NCI-H2196 (cell line): ENCODE measurements around the gene CSGALNACT2.

Source experiments
- DNase-seq: peaks from one replicate; lab custom pipeline; 2025; ENCODE audit not compliant: unreplicated experiment; lab: John Stamatoyannopoulos, UW

The CSGALNACT2 gene

DNA sequence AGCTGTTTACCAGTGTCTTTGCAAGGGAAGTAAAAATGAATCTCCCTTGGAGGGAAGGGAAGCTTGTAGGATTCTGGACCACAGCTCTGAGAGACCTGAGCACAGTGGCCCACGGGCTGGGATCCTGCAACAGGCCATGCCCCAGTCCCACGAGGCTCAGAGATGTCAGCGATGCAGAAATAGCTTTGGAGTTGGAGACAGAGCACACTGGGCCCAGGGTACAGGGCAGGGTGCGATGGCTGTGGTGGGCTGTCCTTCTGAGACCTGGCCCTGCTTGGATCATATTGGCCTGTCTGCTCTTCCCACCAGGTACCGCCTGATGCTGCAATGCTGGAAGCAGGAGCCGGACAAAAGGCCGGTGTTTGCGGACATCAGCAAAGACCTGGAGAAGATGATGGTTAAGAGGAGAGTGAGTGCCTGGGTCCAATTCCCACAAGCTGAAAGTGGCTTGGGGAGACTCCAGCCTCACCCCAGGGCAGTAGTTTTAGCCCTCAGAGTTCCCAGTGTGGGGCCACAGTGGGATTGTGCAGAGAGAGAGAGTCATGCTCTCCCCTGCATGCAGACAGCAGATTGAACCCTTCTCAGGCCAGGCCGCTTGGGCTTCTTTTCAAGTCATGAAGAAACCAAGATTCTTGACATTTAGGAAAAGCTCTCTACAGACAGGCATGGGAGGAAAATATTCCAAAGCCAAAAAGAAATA is 13.5 kb upstream of the CSGALNACT2 start:
- no peak for DNase-seq

DNA sequence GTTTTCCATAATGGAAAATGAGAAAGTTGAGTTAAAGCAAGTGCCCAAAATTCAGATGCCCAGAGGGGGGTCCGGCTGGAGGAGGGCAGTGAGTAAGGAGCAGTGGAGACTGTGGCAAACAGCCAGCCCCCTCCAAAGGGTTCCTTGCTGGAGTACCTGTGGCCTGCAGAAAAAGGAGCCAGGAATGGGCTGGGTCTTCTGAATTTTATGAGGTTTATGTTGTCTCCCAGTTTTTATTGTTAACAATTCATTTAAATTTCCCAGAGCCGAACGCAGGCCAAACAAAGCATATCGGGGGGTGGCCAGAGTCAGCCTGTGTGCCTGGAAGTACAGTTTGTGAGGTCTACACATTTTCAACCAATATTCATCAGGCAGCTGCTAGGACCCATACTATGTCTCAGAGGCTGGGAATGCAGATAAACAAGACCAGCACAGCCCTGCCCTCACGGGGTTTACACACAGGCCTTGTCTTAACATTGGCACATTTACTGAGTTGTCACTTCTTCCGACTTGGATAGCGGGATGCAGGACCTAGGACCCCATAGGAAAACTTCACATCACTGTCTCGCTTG is 12.9 kb upstream of the CSGALNACT2 start:
- DNase-seq, result no peak

DNA sequence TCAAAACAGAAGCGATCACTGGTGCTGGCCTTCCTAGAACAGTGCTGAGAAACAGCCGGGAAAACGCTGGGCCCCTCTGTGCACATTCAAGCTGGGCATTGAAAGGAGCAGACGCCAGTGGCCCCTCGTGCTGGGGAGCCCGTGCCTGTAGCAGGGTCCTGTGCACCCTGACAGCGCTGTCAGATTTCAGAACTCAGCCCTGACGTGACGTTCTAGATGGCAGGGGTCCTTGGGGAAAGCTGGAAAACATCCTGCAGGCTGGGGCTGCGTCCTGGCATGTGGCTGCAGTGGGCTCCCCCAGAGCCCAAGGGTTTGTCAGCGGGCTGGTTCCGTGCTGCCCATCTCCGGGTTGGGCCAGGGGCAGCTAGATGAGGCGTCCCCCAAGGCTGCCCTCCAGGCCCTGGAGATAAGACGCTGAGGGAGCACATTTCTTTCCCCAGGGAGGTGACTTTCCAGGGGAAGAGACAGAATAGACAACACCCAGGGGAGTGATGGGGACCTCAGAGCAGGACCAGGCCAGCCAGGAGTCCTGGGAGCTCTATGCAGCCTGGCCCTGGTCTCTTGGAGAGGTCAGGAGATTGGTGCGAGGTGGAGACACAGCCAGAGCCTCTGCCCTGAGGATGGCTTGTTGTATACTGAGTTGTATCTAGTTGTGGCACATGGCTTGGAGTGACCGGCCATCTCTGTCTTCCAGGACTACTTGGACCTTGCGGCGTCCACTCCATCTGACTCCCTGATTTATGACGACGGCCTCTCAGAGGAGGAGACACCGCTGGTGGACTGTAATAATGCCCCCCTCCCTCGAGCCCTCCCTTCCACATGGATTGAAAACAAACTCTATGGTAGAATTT is 12.1 kb upstream of the CSGALNACT2 start:
- no peak for DNase-seq

DNA sequence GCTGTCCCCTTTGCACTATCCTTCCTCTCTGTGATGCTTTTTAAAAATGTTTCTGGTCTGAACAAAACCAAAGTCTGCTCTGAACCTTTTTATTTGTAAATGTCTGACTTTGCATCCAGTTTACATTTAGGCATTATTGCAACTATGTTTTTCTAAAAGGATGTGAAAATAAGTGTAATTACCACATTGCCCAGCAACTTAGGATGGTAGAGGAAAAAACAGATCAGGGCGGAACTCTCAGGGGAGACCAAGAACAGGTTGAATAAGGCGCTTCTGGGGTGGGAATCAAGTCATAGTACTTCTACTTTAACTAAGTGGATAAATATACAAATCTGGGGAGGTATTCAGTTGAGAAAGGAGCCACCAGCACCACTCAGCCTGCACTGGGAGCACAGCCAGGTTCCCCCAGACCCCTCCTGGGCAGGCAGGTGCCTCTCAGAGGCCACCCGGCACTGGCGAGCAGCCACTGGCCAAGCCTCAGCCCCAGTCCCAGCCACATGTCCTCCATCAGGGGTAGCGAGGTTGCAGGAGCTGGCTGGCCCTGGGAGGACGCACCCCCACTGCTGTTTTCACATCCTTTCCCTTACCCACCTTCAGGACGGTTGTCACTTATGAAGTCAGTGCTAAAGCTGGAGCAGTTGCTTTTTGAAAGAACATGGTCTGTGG is 11.4 kb upstream of the CSGALNACT2 start:
- DNase-seq, result no peak

DNA sequence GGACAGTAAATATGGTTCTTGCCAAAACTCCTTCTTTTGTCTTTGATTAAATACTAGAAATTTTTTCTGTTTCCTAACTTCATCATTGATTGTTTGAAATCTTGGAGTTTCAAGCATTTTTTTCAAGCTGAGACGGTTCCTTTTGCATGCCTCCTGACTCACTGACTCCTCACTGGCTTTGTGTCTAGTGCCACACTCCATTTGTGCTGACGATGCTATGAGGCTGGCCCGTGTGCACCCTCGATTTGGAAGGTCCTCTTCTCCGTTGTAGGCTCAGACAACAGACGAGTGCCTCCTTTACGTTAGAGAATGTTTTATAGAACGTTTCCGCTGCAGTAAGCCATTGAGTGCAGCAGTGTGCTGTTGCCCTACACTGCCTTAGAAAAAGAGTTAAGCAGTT is 10.8 kb upstream of the CSGALNACT2 start:
- DNase-seq, result no peak

DNA sequence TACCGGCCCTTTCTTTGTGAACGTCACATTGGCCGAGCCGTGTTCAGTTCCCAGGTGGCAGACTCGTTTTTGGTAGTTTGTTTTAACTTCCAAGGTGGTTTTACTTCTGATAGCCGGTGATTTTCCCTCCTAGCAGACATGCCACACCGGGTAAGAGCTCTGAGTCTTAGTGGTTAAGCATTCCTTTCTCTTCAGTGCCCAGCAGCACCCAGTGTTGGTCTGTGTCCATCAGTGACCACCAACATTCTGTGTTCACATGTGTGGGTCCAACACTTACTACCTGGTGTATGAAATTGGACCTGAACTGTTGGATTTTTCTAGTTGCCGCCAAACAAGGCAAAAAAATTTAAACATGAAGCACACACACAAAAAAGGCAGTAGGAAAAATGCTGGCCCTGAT is 9.9 kb upstream of the CSGALNACT2 start:
- DNase-seq, result no peak

DNA sequence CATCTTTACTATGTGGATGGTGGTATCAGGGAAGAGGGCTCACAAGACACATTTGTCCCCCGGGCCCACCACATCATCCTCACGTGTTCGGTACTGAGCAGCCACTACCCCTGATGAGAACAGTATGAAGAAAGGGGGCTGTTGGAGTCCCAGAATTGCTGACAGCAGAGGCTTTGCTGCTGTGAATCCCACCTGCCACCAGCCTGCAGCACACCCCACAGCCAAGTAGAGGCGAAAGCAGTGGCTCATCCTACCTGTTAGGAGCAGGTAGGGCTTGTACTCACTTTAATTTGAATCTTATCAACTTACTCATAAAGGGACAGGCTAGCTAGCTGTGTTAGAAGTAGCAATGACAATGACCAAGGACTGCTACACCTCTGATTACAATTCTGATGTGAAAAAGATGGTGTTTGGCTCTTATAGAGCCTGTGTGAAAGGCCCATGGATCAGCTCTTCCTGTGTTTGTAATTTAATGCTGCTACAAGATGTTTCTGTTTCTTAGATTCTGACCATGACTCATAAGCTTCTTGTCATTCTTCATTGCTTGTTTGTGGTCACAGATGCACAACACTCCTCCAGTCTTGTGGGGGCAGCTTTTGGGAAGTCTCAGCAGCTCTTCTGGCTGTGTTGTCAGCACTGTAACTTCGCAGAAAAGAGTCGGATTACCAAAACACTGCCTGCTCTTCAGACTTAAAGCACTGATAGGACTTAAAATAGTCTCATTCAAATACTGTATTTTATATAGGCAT is 9.1 kb upstream of the CSGALNACT2 start:
- DNase-seq, result no peak

DNA sequence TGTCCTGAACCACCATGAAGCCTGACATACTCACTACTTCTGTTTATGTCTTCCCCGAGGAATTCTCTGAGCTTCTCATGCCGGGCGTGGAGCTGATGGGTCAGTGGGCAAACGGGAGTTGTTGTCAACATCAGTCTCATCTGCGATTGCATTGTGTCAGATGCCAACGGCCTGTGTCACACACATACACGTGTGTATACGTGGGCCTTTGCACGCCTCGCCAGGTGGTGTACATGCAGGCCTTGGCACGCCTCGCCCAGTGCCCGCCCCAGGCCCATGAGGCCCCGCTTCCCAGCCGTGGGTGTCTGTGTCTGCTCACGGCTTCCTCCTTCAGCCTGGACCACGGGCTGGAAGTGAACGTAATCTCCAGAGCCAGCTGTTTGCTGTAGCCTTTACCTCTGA is 7.5 kb upstream of the CSGALNACT2 start:
- DNase-seq, result no peak

DNA sequence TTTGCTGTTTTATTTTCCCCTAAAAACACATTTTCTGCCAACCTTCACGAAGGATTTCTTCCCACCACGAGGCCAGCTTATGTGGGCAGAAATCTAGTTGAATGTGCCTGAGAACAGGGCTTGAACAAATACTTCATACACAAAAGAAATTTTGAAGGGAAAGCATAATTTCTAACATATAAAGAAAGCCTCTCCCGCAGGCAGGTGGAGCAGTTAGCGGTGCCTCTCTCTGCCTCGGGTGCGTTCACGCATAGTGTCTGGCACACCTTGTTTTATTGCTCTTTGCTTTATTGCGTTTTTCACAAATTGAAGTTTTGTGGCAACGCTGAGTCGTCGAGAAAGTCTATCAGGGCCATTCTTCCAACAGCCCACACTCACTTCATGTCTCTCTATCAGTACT is 7.0 kb upstream of the CSGALNACT2 start:
- DNase-seq, result no peak

DNA sequence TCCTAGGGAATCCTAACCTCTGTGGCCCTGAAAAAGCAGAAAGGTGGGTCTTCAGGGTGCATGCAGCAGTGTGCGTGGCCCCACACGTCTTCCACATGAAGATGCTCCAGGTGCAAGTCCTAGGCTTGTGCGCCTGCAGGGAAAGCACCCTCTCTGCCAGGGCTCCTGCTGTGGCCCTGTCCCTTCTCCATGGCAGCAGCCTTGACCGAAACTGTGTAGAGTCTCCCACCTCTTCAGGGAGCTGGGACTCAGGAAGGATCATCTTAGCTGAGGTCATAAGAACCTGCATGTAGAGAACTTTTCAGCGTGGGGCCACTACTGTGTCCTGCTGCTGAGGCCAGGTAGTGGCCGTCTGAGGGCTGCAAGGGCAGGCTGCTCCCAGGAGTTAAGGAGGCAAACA is 6.3 kb upstream of the CSGALNACT2 start:
- DNase-seq, result no peak

DNA sequence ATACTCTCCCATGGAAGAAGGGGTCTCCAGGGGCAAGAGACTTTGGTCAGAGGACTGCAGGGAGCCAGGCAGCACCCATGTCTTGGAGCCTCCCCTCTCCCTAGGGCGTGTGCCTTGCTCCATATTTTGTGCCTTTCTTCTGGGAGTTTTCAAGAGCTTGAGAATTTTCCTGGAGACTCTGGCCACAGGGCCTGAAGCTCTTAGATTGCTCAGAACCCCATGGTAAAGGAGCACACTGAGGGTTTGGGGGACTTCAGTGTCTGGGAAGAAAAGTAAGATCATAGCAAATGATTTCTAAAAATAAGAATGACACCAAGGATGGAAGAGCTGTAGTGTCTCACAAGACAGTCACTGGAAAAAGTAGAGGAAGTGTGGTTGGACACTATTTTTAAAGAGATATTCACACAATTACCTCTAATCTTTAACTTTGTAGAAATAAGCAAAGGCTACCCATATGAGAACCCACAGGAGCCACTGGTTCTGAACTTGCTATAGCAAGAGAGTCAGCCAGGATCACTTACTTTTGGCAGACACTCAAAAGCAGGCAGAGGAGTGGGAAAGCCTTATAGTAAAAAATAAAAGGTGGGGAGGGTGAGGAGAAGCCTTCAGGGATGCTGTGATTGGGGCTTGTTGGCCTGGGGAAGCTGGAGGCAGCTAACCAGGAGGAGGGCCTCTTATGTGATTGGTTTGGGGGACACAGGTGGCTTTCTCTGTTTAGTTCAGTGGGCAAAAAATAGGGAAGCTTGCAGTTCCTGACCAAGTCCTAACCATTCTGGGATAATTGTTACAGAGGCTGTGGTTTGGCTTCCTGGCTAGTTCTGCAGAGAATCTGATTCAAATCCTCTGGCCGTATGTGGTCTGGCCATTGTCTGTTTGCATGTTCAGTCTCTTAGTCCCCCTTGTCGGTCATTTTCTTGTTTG is 5.1 kb upstream of the CSGALNACT2 start:
- no peak for DNase-seq

DNA sequence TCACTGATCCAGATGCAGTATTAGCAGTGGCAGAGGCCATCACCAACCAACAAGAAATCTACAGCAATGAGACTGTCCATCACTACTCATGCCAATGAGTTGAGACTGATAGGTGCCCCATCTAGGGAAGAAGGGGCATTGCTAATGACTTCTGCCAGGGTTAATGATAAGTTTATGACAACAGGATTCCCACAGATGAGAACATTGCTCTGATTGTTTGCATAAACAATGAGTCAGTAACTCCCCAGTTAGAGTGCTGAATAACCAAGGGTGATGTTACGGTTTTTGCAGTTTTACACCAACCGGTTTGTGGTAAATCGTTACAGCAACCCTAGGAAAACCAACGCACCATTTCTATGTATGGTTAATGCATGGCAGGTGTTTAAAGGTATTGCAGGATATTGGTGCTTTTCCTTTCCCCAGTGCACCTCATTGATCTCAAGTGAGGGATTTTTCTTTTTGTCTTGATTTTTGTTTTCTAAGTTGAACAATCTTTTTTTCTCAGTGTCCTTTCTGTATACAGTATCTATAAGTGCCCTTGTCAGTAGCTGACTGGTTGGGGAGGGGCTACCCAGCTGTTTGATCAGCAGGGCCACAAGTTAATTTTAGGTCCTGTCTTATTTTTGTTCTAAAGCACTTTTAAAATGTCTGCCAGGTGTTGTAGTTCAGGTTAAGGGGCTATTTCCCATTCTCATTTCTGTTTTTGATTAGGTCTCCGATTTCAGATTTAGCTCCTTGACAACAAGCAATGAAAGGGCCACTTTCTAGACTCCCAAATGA is 3.9 kb upstream of the CSGALNACT2 start:
- DNase-seq, result no peak

DNA sequence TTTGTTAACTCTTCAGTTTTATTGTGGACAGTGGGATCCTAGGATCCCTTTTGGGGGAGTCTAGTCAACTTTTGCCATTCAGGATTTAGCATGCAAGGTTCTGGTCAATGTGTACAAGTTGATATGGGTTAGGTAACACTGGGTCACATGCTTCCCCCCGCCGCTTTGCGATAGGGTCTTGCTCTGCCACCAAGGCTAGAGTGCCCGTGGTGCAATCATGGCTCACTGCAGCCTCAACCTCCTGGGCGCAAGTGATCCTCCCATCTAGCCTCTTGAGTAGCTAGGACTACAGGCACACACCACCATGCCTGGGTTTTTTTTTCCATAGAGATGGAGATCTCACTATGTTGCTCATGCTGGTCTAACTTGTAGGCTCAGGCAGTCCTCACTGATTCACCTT is 3.2 kb upstream of the CSGALNACT2 start:
- no peak for DNase-seq

DNA sequence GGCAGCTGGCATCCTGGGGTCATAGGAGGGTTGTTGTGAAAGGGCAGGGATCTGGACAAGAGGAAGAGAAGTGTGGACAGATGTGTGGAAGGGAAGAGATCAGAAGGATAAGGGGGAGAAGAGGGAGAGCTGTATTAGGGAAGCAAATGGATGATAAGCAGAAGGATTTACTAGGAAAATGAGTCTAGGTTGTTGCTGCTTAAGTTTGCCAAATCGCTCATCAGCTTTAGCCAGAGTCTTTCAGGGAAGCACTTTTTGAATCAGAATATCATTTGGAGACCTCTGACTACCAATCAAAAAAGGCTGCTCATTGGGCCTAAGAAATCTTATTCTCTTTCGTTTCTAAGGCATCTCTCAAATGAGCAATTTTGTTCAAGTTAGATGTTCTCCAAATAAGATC is 2.6 kb upstream of the CSGALNACT2 start:
- DNase-seq, result no peak

DNA sequence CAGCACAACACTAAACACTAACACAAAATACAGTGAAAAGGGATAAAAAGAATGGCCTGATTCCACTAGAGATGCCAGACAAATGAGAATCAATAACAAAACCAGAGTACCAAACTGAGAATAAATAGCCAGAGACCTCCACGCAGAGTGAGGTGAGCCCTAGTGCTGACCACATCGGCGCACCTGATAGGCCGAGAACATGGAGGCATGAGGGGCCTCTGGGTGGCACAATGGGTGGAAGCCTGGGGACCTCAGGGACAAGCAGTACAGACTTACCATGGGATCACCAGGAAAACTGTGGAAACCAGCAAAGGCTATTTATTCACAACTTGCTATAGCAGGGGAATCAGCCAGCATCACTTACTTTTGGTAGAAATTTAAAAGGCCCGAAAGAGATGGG is 1.8 kb upstream of the CSGALNACT2 start:
- DNase-seq, result no peak

DNA sequence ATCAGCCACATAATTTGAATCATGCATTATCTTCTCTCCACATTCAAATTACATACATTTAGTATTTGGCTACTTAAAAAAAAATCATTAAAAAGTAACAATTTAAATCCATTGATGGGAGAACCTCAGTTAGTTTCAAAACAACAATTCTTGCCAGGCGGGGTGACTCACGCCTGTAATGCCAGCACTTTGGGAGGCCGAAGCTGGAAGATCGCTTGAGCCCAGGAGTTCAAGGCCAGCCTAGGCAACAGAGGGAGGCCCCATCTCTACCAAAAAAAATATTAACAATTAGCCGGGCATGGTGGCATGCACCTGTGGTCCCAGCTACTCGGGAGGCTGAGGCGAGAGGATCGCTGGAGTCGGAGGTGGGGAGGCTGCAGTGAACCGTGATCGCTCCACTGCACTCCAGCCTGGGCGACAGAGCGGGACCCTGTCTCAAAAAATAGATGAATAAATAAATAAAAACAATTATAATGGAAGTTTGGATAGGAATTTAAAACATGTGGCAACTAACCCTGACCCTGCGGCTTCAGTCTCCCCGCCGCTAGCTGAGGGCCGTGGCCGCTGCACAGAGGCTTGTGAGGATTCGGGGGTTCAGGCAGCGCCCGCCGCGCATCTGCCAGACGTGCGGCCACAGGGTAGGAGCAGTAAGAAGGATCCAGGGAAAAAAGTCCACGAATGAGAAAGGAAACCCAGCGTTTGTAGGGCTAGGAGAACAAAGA is 1.1 kb upstream of the CSGALNACT2 start:
- no peak for DNase-seq

DNA sequence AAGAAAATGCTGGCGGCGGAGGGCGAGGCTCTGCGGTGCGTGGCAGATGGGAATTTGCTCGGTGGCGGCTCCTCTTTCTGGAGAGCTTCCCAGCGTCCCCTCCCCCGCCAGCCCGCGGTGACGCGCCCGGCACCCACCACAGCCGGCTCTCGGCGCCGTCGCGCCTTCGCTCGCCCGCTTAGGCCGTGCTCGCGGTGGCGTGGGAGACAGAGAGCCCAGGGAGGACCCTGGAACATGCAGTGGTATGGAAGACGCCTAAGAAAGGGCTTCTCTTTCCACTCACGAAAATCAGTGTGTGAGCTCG is 576 bp upstream of the CSGALNACT2 start:
- no peak for DNase-seq

DNA sequence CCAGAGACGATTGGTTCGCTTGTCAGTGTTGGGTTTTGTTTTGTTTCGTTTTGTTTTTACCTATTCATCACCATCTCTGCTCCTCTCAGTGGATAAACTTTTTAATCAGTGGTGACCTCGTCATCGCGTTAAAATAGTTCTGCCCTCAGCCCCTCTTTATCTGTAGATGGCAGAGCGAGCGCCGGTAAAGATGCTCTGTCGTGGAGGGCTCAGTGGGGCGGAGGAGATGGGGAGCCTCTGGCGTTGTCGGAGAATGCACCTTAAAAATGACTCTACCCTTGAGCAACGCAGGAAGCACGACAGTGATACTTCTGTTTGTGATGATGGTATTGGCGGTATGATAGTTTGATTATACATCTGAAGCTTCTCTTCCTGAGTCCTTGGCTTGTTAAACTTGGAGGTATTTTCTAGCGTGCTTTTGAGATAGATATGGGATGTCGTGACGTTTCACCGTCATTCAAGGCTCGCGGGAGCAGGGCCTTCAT is 554 bp downstream of the CSGALNACT2 start:
- DNase-seq, result no peak

DNA sequence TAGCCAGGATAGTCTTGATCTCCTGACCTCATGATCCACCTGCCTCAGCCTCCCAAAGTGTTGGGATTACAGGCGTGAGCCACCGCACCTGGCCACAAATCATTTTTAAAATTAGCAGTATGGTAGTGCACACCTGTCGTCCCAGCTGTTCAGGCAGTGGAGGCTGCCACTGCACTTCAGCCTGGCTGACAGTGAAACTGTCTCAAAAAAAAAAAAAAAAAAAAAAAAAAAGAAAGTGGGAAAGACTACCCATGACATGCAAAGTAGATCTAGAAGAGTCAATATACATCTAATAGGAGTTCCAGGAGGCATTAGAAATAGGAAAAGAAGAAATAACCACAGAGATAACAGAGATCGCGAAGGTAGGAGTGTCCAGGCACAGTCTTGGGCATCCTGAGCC is 3.2 kb downstream of the CSGALNACT2 start:
- no peak for DNase-seq
